Peyer's patch (tissue), 4 donors: ENCODE data around the gene DNAJB13. TPM values are rescaled to one million over a fixed set of nuclear protein-coding genes. Genes with fewer than 3 reads are reported as not detected.

Experiments
- DNase-seq, 3 donors: peaks; one replicate each; pipeline ENCODE4 v3.0.0-alpha.2; 2017 to 2019
- H3K27ac ChIP-seq, 4 donors: fragments of 200-600 bp; sonication (generic); one replicate each; pipeline ENCODE4 v1.5.1; 2016 to 2019
- H3K27me3 ChIP-seq, 2 donors: fragments of 200-600 bp; sonication (generic); one replicate each; pipeline ENCODE4 v1.5.1; 2019
- H3K36me3 ChIP-seq, 3 donors: fragments of 200-600 bp; sonication (generic); one replicate each; pipeline ENCODE4 v1.5.1; 2016 to 2019
- H3K4me1 ChIP-seq, 4 donors: fragments of 200-600 bp; sonication (generic); one replicate each; pipeline ENCODE4 v1.5.1; 2016 to 2019
- H3K4me3 ChIP-seq, 4 donors: fragments of 200-600 bp; sonication (generic); 1 replicate in 3 of 4; 2 replicates in 1 of 4; pipeline ENCODE4 v1.5.1; 2016 to 2019; ENCODE audit warnings: mild to moderate bottlenecking in 1 of 4
- H3K9me3 ChIP-seq, 4 donors: fragments of 200-600 bp; sonication (generic); one replicate each; pipeline ENCODE4 v1.5.1; 2016 to 2019; ENCODE audit warnings: mild to moderate bottlenecking in 1 of 4
- POLR2A ChIP-seq, 2 donors: fragments of 450-650 bp; IDR thresholded peaks; one replicate each; pipeline ENCODE4 v1.5.1; 2017; ENCODE audit warnings: antibody characterized with exemption in 2 of 2, mild to moderate bottlenecking in 2 of 2, moderate library complexity in 2 of 2
- total RNA-seq, 4 donors: library from RNA; depleted of rRNA; stranded (reverse); fragments of >200 nt; gene quantifications; one replicate each; pipeline ENCODE4 v1.1.0, GENCODE V29; 2016
- TF ChIP-seq, protein P1 (sequence below), 6 experiments: fragments of 450-650 bp in 4 of 6; fragments of 200-600 bp in 2 of 6; sonication (generic) in 1 of 6; IDR thresholded peaks; one replicate each; pipeline ENCODE4 v1.5.1; 2017 to 2019; ENCODE audit warnings: antibody characterized with exemption in 6 of 6, mild to moderate bottlenecking in 3 of 6, moderate library complexity in 1 of 6

DNAJB13 gene
- total RNA-seq, 4 donors from 2014 or later = 0.54 to 4.4 TPM; not detected in 2

DNA sequence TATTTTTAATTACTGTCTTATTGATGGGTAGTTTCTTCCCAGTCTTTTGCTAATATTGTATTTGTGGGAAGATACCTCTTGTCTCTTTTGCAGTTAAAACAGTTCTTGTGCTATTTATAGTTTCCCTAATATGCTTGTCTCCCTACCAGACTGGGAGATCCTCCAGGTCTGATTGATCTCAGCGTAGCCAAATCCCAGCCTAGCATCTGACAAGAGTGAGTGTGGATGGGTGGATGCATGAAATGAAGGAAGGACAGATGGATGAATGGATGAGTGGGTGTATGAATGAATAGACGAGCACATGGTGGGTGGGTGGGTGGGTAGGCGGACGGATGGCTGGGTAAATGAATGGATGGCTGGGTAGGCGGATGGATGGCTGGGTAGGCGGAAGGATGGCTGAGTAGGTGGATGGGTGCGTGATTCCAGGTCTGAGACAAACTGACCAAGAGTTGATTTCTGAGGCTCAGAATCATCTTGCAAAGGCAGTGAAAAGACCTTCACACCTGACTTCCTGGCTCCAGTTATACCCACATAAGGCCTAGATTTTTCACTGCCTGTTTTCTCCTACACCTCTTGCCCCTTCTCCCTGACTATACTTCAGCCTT is 11.4 kb downstream of the DNAJB13 start:
- H3K36me3 ChIP-seq = no peaks in the 10 kb centered on the region

DNA sequence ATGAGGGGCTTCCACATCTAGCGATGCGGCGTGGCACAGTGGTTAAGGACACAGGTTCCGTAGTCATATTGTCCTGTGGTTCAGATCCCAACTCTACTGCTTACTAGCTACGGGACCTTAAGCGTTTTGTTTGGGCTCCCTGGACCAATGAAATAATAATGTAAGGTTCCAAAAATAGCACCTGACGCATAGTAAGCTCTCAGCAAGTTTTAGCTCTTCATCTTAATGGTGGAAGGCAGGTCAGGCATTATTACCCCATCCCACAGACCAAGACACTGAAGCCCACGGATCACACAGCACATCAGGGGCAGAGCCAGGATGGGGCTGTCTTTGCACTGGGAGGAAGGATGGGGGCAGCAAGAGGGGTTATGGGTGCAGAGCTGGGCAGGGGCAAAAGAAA is 13.0 kb downstream of the DNAJB13 start:
- peak in 1 of 3 donors; percentile 32 for DNase-seq
- no peak for TF ChIP-seq POLR2A (IDR thresholded peaks at IDR 0.05)
- TF ChIP-seq, protein P1, sequence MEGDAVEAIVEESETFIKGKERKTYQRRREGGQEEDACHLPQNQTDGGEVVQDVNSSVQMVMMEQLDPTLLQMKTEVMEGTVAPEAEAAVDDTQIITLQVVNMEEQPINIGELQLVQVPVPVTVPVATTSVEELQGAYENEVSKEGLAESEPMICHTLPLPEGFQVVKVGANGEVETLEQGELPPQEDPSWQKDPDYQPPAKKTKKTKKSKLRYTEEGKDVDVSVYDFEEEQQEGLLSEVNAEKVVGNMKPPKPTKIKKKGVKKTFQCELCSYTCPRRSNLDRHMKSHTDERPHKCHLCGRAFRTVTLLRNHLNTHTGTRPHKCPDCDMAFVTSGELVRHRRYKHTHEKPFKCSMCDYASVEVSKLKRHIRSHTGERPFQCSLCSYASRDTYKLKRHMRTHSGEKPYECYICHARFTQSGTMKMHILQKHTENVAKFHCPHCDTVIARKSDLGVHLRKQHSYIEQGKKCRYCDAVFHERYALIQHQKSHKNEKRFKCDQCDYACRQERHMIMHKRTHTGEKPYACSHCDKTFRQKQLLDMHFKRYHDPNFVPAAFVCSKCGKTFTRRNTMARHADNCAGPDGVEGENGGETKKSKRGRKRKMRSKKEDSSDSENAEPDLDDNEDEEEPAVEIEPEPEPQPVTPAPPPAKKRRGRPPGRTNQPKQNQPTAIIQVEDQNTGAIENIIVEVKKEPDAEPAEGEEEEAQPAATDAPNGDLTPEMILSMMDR (IDR thresholded peaks at IDR 0.05) = no peak
- no peaks in the 10 kb centered on the region for H3K27me3 ChIP-seq
- H3K27ac ChIP-seq = no peak overlapping the region
- H3K9me3 ChIP-seq = no peaks in the 10 kb centered on the region
- H3K4me1 ChIP-seq = peaks cover 0 to 3% (median 0%) of the 10 kb centered on the region in 4 donors
- no peaks in the 10 kb centered on the region for H3K36me3 ChIP-seq
- no peak overlapping the region for H3K4me3 ChIP-seq

More for the DNA sequence above, 11.4 kb downstream of the DNAJB13 start:
- H3K27me3 ChIP-seq = no peaks in the 10 kb centered on the region
- no peaks in the 10 kb centered on the region for H3K9me3 ChIP-seq
- TF ChIP-seq POLR2A (IDR thresholded peaks at IDR 0.05) = no peak
- TF ChIP-seq, protein P1 (IDR thresholded peaks at IDR 0.05) = no peak
- no peak overlapping the region for H3K27ac ChIP-seq
- H3K4me1 ChIP-seq = peaks cover 0 to 3% (median 0%) of the 10 kb centered on the region in 4 donors
- no peak overlapping the region for H3K4me3 ChIP-seq
- DNase-seq = peak in 1 of 3 donors; percentile 10

DNA sequence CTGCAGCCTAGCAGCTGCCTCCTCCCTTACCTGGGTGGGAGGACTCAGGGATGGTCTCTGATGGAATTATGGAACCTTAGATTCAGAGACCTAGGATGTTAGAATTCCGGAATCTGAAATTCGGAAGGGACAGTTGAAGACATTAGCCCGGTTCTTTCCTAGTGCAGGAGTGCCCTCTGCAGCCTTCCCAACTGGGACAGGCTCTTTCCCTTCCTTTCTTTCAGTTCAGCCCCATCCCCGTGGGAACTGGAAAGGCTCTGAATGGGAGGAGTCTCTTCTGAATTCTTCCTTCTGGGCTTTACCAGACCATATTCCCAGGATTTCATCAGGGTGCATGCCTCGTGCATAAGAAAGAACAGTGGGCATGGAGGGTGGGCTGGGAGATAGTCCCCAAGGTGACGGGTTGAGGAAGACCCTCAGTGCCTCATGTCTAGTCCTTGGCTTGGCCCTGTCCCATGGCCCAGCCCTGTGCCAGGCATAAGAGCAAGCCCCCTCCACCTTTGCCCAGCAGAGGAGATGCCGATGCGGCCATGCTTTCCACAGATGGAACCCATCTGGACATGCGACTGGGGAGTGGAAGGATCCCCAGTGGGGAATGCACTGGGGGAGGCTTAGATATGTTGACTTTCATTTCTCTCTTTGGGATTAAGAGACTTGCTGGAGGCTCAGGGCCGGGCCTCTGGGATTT is 14.4 kb downstream of the DNAJB13 start:
- Histone ChIP-seq H3K4me3 (no peak overlapping the region), H3K27ac (no peak overlapping the region), H3K27me3 (no peaks in the 10 kb centered on the region), H3K4me1 (peaks cover 0 to 3% (median 0%) of the 10 kb centered on the region in 4 donors), H3K36me3 (no peaks in the 10 kb centered on the region), H3K9me3 (no peaks in the 10 kb centered on the region)
- DNase-seq = peak in 1 of 3 donors; percentile 41
- TF ChIP-seq POLR2A (IDR thresholded peaks at IDR 0.05) = no peak
- TF ChIP-seq, protein P1 (IDR thresholded peaks at IDR 0.05) = no peak

DNA sequence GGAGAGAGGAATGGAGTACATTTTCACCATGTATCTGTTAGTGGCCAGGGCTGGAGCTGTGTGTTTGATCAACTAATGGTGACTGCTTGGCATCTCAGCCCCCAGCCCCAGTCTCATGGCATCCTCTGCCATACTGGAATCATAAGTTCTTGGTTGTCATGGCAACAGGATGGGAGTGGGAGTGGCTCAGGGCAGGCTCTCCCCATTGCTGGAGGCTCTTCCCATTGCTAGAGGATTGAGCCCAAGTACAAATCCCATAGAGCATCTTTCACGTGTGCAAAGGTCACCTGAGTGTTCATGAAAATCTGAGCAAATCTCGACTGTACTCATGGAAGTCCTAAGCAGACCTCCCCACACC is 14.9 kb downstream of the DNAJB13 start:
- no peak overlapping the region for H3K27ac ChIP-seq
- TF ChIP-seq, protein P1 (IDR thresholded peaks at IDR 0.05) = no peak
- TF ChIP-seq POLR2A (IDR thresholded peaks at IDR 0.05) = no peak
- DNase-seq = no peak

DNA sequence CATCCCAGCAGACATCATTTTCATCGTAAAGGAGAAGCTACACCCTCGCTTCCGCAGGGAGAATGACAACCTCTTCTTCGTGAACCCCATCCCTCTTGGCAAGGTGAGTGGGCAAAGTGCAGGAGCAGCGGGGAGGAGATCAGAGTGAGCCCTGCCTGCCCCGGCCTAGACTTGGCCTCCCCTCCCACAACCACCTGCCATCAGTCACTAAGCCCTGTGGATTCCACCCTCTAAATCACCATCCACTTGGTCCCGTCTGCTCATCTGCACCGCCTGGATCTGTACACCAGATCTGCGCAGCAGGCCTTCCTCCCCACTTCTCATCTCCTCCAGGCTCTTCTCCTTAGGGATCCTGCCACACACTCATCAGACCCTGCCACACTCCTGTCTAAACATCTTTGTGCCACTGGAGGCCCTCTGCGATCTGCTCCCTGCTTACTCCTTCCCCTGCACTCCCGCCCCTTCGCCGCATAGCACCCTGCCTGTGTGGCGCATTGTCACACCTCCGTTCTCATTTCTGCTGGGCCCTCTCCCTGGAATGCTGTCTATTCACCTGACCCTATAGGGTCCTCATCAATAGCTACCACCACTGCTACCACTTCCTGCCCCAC is 17.6 kb downstream of the DNAJB13 start:
- no peak for DNase-seq
- Histone ChIP-seq H3K4me3 (no peak overlapping the region), H3K9me3 (no peaks in the 10 kb centered on the region), H3K4me1 (peaks cover 0 to 6% (median 3%) of the 10 kb centered on the region in 4 donors), H3K27ac (no peak overlapping the region), H3K27me3 (no peaks in the 10 kb centered on the region), H3K36me3 (no peaks in the 10 kb centered on the region)
- no peak for TF ChIP-seq POLR2A (IDR thresholded peaks at IDR 0.05)
- TF ChIP-seq, protein P1 (IDR thresholded peaks at IDR 0.05) = no peak

More for the DNA sequence above, 14.9 kb downstream of the DNAJB13 start:
- H3K4me1 ChIP-seq = peaks cover 0 to 3% (median 0%) of the 10 kb centered on the region in 4 donors
- H3K36me3 ChIP-seq = no peaks in the 10 kb centered on the region
- H3K27me3 ChIP-seq = no peaks in the 10 kb centered on the region
- no peaks in the 10 kb centered on the region for H3K9me3 ChIP-seq
- no peak overlapping the region for H3K4me3 ChIP-seq
